K562 (cell line): ENCODE measurements around the gene PSMD13. TPM values are rescaled to one million over a fixed set of nuclear protein-coding genes. Genes with fewer than 3 reads are reported as not detected.

Experiments
- CCAR2 ChIP-seq: fragments of 200-400 bp; formaldehyde crosslinking; IDR thresholded peaks from 2 replicates; pipeline ENCODE4 v1.6.1; 2017; ENCODE audit warnings: mild to moderate bottlenecking, low read depth, low read length
- CEBPZ ChIP-seq: fragments of 150-350 bp; IDR thresholded peaks from 2 replicates; pipeline ENCODE4 v1.6.1; 2014; ENCODE audit warnings: low read depth, mild to moderate bottlenecking, low read length, borderline replicate concordance
- CHCHD3 ChIP-seq: fragments of 250-450 bp; sonication (Bioruptor Pico); IDR thresholded peaks from 2 replicates; pipeline ENCODE4 v2.1.2; 2022; ENCODE audit warnings: mild to moderate bottlenecking
- CXXC5 ChIP-seq: fragments of 250-450 bp; sonication (Bioruptor Pico); IDR thresholded peaks from 2 replicates; pipeline ENCODE4 v1.8.0; 2022; ENCODE audit warnings: inconsistent platforms, mild to moderate bottlenecking, moderate library complexity
- FOSL1 ChIP-seq: fragments of 200-800 bp; sonication (Bioruptor generic); conservative IDR thresholded peaks from 2 replicates; pipeline ENCODE4 v1.6.1; 2016; ENCODE audit warnings: missing genetic modification characterization, missing compliant biosample characterization
- HNRNPUL1 ChIP-seq: fragments of 200-400 bp; formaldehyde crosslinking; IDR thresholded peaks from 2 replicates; pipeline ENCODE4 v1.6.1; 2017; ENCODE audit warnings: low read length
- MGA ChIP-seq: fragments of 450-650 bp; IDR thresholded peaks from 2 replicates; pipeline ENCODE4 v1.6.1; 2016; ENCODE audit warnings: mild to moderate bottlenecking, moderate library complexity
- RBM14 ChIP-seq: fragments of 200-400 bp; formaldehyde crosslinking; IDR thresholded peaks from 2 replicates; pipeline ENCODE4 v1.6.1; 2018; ENCODE audit warnings: low read depth, mild to moderate bottlenecking, low read length, moderate library complexity, borderline replicate concordance; ENCODE audit not compliant: insufficient read depth
- THAP7 ChIP-seq: fragments of 250-450 bp; sonication (Bioruptor Pico); IDR thresholded peaks from 2 replicates; pipeline ENCODE4 v1.5.0; 2021
- ZNF124 ChIP-seq: sonication (generic); formaldehyde crosslinking; IDR thresholded peaks from 2 replicates; pipeline ENCODE4 v1.8.1; 2022; ENCODE audit warnings: missing genetic modification reagents
- ZNF184 ChIP-seq: sonication (generic); formaldehyde crosslinking; IDR thresholded peaks from 2 replicates; pipeline ENCODE4 v1.5.0; 2020; ENCODE audit warnings: missing genetic modification reagents
- polyA plus RNA-seq, 8 experiments: library from polyadenylated mRNA; depleted of rRNA in 4 of 8; stranded (reverse) in 5 of 8; unstranded in 3 of 8; fragments of >200 nt; fragmentation: Nextera tagmentation in 2 of 8; fragmentation: Illumina TruSeq in 1 of 8; extraction: Ambion mirVana in 2 of 8; extraction: Trizol in 1 of 8; gene quantifications; 2 replicates each; pipeline versions ENCODE4 v1.2.1 to v1.2.3, GENCODE V29; 2011 to 2014; ENCODE audit warnings: inconsistent platforms in 1 of 8, missing spikeins in 1 of 8
- total RNA-seq, 7 experiments: library from RNA; depleted of rRNA in 6 of 7; stranded (reverse); fragments of >200 nt in 6 of 7; fragmentation: Illumina TruSeq in 2 of 7; extraction: Trizol in 2 of 7; gene quantifications; 2 replicates each; pipeline versions ENCODE4 v1.2.1 to v1.2.3, GENCODE V29; 2011 to 2021; ENCODE audit warnings: low replicate concordance in 1 of 7

The PSMD13 gene
- total and polyA plus RNA-seq, 9 of the 15 experiments (the other 6 are each of a cell fraction or from before 2014, with no cell fraction given): 185 to 383 (median 267) TPM

- TF ChIP-seq ZNF124 (CRISPR knock-in tag): no peak
- peak; percentile 78 for TF ChIP-seq CXXC5 (CRISPR knock-in tag)
- 0 out of 2 replicates have a peak, but pooled peaks have one; percentile 38 for TF ChIP-seq THAP7 (CRISPR knock-in tag)
- no peak for TF ChIP-seq CEBPZ
- no peak for TF ChIP-seq MGA
- no peak for TF ChIP-seq RBM14
- TF ChIP-seq FOSL1 (tag): peak; percentile 11; the same call in 1 of the 2 replicates
- TF ChIP-seq ZNF184: no peak
- no peak for TF ChIP-seq CCAR2
- TF ChIP-seq HNRNPUL1: no peak
- TF ChIP-seq CHCHD3 (CRISPR knock-in tag): no peak
These were observed at the start of gene PSMD13 (continued) for GRCh38 chr11:236774-237767.
